Esophagus mucosa (tissue), 1 donor: Measurements from ENCODE around the gene CLIP1. TPM values are rescaled to one million over a fixed set of nuclear protein-coding genes. Genes with fewer than 3 reads are reported as not detected.
A peak's percentile ranks its signal among the peaks of the same experiment; 100 is the strongest.

Source experiments
- ATAC-seq: fragments of 200-7000 bp; cut with Tn5 transposase; one replicate; pipeline ENCODE4 v1.9.1; 2020
- total RNA-seq: library from RNA; stranded (reverse); gene quantifications from one replicate; pipeline ENCODE4 v1.2.4, GENCODE V29; 2023
- donor health status: DM: yes; HTN: yes; CAD: no.

The CLIP1 gene
- total RNA-seq, 1 donor from 2014 or later = 132 TPM

- ATAC-seq = no peak
Observed at GRCh38 chr12:122244565-122245371, 177.7 kb downstream of the CLIP1 start.

- no peak for ATAC-seq
Observed at GRCh38 chr12:122243965-122244364, 178.5 kb downstream of the CLIP1 start.

GRCh38 chr12:122238861-122239260 is 183.6 kb downstream of the CLIP1 start:
- ATAC-seq = no peak

GRCh38 chr12:122235741-122236140 is 186.7 kb downstream of the CLIP1 start:
- ATAC-seq = no peak

DNA sequence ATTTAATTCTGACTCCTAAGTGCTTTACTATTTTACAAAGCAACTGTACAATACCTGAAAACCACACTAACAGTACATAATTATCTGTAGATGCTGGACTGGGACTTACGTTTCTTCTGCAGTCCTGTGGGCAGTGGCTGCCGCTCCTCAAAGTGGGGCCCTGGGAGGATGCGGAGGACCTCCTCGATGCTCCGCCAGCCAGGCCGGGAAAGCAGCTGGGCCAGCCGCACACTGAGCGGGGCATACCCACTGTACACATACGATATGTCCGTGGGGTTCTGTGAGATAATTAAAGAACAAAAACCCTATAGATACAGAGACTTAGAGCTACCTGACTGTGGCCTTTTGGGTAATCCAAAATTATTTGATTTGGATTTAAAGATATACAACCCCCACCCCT is 189.8 kb downstream of the CLIP1 start:
- no peak for ATAC-seq

- ATAC-seq = no peak
Observed at GRCh38 chr12:122230798-122231197, 191.7 kb downstream of the CLIP1 start.

- no peak for ATAC-seq
Observed at GRCh38 chr12:122228092-122228491, 194.4 kb downstream of the CLIP1 start.

DNA sequence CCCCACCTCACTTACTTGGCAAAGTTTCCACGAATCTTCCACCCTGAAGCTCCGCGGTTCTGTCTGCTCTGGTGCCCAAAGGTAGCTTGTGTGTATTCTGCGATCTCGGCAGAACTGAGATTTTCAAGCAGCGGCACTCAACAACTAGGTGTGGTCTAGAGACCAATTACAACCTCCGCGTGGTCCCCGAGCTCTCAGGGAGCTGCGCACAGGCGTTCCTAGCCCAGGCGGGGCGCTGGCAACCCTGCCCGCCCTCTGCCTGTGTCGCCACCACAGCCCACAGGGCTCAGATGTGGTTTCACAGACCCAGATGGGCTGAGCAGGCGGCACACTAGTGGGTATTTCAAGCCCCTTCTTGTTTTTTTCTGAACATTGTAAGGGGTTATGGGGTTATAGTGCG is 195.1 kb downstream of the CLIP1 start:
- no peak for ATAC-seq

DNA sequence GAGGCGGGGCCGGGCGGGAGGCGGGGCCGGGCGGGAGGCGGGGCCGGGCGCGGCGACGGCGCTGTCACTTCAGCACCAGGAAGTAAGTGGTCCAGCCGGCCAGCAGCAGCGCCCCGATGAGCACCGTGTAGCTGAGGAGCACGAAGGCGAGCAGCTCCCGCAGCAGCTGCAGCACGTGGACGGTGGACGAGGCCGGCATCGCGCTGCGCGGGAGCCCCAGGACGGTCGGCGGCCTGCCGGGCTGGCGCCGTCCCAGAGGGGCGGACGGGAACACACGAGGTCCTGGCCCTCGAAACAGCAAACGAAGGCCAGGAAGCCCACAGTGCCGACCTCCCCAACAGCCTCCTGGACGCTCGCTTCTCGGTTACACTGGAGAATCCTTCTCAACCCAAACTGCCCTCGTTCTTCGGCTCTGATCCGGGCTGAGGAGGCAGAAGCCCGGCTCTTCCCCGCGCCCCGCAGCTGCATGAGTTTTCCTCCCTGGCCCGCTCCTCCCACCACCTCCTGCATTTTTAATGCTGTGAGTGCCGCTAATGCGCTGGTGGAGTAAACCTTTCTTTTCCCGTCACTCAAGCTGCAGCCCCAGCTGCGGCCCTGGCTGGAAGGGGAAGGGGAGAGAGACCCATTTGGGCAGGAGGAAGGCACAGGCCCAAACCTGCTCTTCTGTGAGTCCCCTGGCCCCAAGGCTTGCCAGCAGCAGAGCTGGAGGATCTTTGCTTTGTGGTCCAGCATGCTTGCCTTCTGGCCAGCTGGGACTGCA is 195.9 kb downstream of the CLIP1 start:
- ATAC-seq = no peak

DNA sequence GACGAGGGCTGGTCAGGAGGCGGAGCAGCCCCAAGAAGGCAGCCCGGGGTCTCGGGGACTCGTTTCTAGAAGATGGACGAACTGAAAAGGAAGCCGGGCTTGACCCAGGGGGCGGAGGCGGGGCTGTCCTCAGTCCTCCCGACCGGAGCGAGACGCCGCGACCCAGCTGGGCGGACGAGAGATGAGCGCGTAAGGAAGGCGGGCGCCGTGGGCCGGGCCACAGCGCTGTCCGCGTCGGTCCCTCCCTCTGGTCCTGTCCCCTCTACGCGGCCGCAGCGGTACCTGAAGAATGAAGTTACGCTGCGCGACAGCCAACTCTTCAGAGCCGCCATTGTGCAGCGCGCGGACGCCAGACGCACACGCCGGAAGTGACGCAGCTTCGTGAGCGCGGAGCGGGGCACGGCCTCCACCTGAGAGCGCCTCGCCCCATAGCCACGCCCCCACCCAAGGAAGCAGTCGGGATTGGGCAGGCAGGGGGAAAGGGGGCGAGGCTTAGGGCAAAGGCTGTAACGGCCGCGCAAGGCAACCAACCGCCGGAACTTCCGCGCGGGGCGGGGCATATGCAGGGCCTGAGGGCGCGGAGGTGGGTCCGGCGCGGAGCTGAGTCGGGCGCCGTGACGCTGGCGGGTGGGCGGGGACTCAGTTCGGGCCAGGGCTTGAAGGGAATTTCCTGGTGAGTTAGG is 196.6 kb downstream of the CLIP1 start, which contains the start of gene DIABLO:
Gene DIABLO, minus strand, starts transcription at position 370 of the 683 bp plus-strand sequence. Its CDS starts 38 bp downstream, at position 332.
- ATAC-seq = peak; percentile 98

Other genes with a start within 250 kb of the CLIP1 start
- gene IL31, start 248.4 kb downstream of the CLIP1 start, total RNA-seq = not detected
- 0.12 TPM for gene LRRC43, start 239.5 kb downstream of the CLIP1 start, total RNA-seq
- gene B3GNT4, start 219.0 kb downstream of the CLIP1 start, total RNA-seq = 2.0 TPM
- 30.5 TPM for gene DIABLO, start 196.6 kb downstream of the CLIP1 start, total RNA-seq
- gene VPS33A, start 156.2 kb downstream of the CLIP1 start, total RNA-seq = 10.7 TPM
- gene ZCCHC8, start 78.3 kb upstream of the CLIP1 start, total RNA-seq = 15.5 TPM
- gene RSRC2, start 104.3 kb upstream of the CLIP1 start, total RNA-seq = 31.7 TPM
- 15.4 TPM for gene KNTC1, start 104.6 kb upstream of the CLIP1 start, total RNA-seq